Measurements from ENCODE around the gene ZFPL1.

The ZFPL1 gene

GRCh38 chr11:65129649-65130441, 45.8 kb downstream of the ZFPL1 start:
- Mint-ChIP-seq H3K4me1 (ENCODE audit: low read depth) (peaks cover 21% of the 10 kb centered on the region), H3K27me3 (no peaks in the 10 kb centered on the region), H3K27ac (no peak overlapping the region), H3K36me3 (ENCODE audit: low read depth) (peaks cover 100% of the 10 kb centered on the region), H3K4me3 (no peak overlapping the region), H3K9me3 (no peaks in the 10 kb centered on the region)
- intact Hi-C loops (cut with micrococcal nuclease): no loop called here

- Mint-ChIP-seq H3K9me3 (no peaks in the 10 kb centered on the region), H3K4me1 (ENCODE audit: low read depth) (peaks cover 23% of the 10 kb centered on the region), H3K27me3 (no peaks in the 10 kb centered on the region), H3K4me3 (no peak overlapping the region), H3K27ac (no peak overlapping the region), H3K36me3 (ENCODE audit: low read depth) (peaks cover 95% of the 10 kb centered on the region)
- intact Hi-C loops (cut with micrococcal nuclease): no loop called here
Measured at GRCh38 chr11:65130631-65131416, 46.8 kb downstream of the ZFPL1 start.

GRCh38 chr11:65131417-65131776, 47.4 kb downstream of the ZFPL1 start:
- H3K27me3 Mint-ChIP-seq: no peaks in the 10 kb centered on the region
- no peak overlapping the region for H3K27ac Mint-ChIP-seq
- H3K4me1 Mint-ChIP-seq (ENCODE audit: low read depth): peaks cover 29% of the 10 kb centered on the region
- no peak overlapping the region for H3K4me3 Mint-ChIP-seq
- intact Hi-C loops (cut with micrococcal nuclease): no loop called here
- no peaks in the 10 kb centered on the region for H3K9me3 Mint-ChIP-seq
- peaks cover 89% of the 10 kb centered on the region for H3K36me3 Mint-ChIP-seq (ENCODE audit: low read depth)

- H3K36me3 Mint-ChIP-seq (ENCODE audit: low read depth): peaks cover 84% of the 10 kb centered on the region
- no peaks in the 10 kb centered on the region for H3K9me3 Mint-ChIP-seq
- H3K4me1 Mint-ChIP-seq (ENCODE audit: low read depth): peaks cover 32% of the 10 kb centered on the region
- no peak overlapping the region for H3K27ac Mint-ChIP-seq
- no peak overlapping the region for H3K4me3 Mint-ChIP-seq
- intact Hi-C loops (cut with micrococcal nuclease): no loop called here
- no peaks in the 10 kb centered on the region for H3K27me3 Mint-ChIP-seq
Measured at GRCh38 chr11:65131895-65132237, 47.8 kb downstream of the ZFPL1 start.

- Mint-ChIP-seq H3K36me3 (ENCODE audit: low read depth) (peaks cover 79% of the 10 kb centered on the region), H3K9me3 (no peaks in the 10 kb centered on the region), H3K27me3 (no peaks in the 10 kb centered on the region), H3K4me3 (peak overlapping the region; percentile 89), H3K4me1 (ENCODE audit: low read depth) (peaks cover 32% of the 10 kb centered on the region), H3K27ac (peak overlapping the region; percentile 99)
- intact Hi-C loops (cut with micrococcal nuclease): no loop called here
Measured at GRCh38 chr11:65132238-65132987, 48.4 kb downstream of the ZFPL1 start.

GRCh38 chr11:65132988-65133700, 49.1 kb downstream of the ZFPL1 start:
- intact Hi-C loops (cut with micrococcal nuclease): no loop called here
- H3K4me1 Mint-ChIP-seq (ENCODE audit: low read depth): peaks cover 32% of the 10 kb centered on the region
- no peaks in the 10 kb centered on the region for H3K9me3 Mint-ChIP-seq
- peak overlapping the region; percentile 89 for H3K4me3 Mint-ChIP-seq
- H3K27me3 Mint-ChIP-seq: no peaks in the 10 kb centered on the region
- H3K36me3 Mint-ChIP-seq (ENCODE audit: low read depth): peaks cover 72% of the 10 kb centered on the region
- peak overlapping the region; percentile 99 for H3K27ac Mint-ChIP-seq

GRCh38 chr11:65133724-65134123, 49.7 kb downstream of the ZFPL1 start:
- peaks cover 66% of the 10 kb centered on the region for H3K36me3 Mint-ChIP-seq (ENCODE audit: low read depth)
- H3K4me1 Mint-ChIP-seq (ENCODE audit: low read depth): peaks cover 32% of the 10 kb centered on the region
- peak overlapping the region; percentile 89 for H3K4me3 Mint-ChIP-seq

GRCh38 chr11:65134240-65134951, 50.4 kb downstream of the ZFPL1 start, which contains the start of gene SYVN1:
TSS of gene SYVN1 (minus strand) at chr11:65134519. CDS start at chr11:65133601, 918 bp downstream.
- Mint-ChIP-seq H3K36me3 (ENCODE audit: low read depth) (peaks cover 59% of the 10 kb centered on the region), H3K27me3 (no peaks in the 10 kb centered on the region), H3K4me3 (peak within 1 kb of the TSS; percentile 89), H3K4me1 (ENCODE audit: low read depth) (peaks cover 32% of the 10 kb centered on the region), H3K27ac (peak within 1 kb of the TSS; percentile 99), H3K9me3 (no peaks in the 10 kb centered on the region)
- intact Hi-C loops (cut with micrococcal nuclease): loop anchor here (1.0 to 2.0 kb wide), 2 partner anchors 16 to 47 kb away; partner anchors contain the start of gene CAPN1

More at GRCh38 chr11:65133724-65134123, 49.7 kb downstream of the ZFPL1 start:
- H3K27ac Mint-ChIP-seq: peak overlapping the region; percentile 99
- no peaks in the 10 kb centered on the region for H3K27me3 Mint-ChIP-seq
- H3K9me3 Mint-ChIP-seq: no peaks in the 10 kb centered on the region
- intact Hi-C loops (cut with micrococcal nuclease): loop anchor here (1.0 to 2.0 kb wide), 2 partner anchors 17 to 48 kb away; partner anchors contain the start of gene CAPN1

GRCh38 chr11:65134952-65135632, 51.1 kb downstream of the ZFPL1 start:
- intact Hi-C loops (cut with micrococcal nuclease): loop anchor here (1.0 to 2.0 kb wide), 2 partner anchors 16 to 46 kb away; partner anchors contain the start of gene CAPN1
- peak overlapping the region; percentile 89 for H3K4me3 Mint-ChIP-seq
- peak overlapping the region; percentile 99 for H3K27ac Mint-ChIP-seq
- H3K4me1 Mint-ChIP-seq (ENCODE audit: low read depth): peaks cover 32% of the 10 kb centered on the region
- H3K36me3 Mint-ChIP-seq (ENCODE audit: low read depth): peaks cover 52% of the 10 kb centered on the region
- H3K9me3 Mint-ChIP-seq: no peaks in the 10 kb centered on the region
- H3K27me3 Mint-ChIP-seq: no peaks in the 10 kb centered on the region

- peaks cover 46% of the 10 kb centered on the region for H3K36me3 Mint-ChIP-seq (ENCODE audit: low read depth)
- H3K9me3 Mint-ChIP-seq: no peaks in the 10 kb centered on the region
- peak overlapping the region; percentile 99 for H3K27ac Mint-ChIP-seq
- no peaks in the 10 kb centered on the region for H3K27me3 Mint-ChIP-seq
- H3K4me1 Mint-ChIP-seq (ENCODE audit: low read depth): peaks cover 32% of the 10 kb centered on the region
- intact Hi-C loops (cut with micrococcal nuclease): loop anchor here (2.0 kb wide), 1 partner anchor 15 kb away; no protein-coding TSS in a partner anchor
- H3K4me3 Mint-ChIP-seq: peak overlapping the region; percentile 89
Measured at GRCh38 chr11:65135633-65136145, 51.7 kb downstream of the ZFPL1 start.

- intact Hi-C loops (cut with micrococcal nuclease): no loop called here
- Mint-ChIP-seq H3K9me3 (no peaks in the 10 kb centered on the region), H3K4me1 (ENCODE audit: low read depth) (peaks cover 32% of the 10 kb centered on the region), H3K36me3 (ENCODE audit: low read depth) (peaks cover 37% of the 10 kb centered on the region), H3K4me3 (no peak overlapping the region), H3K27ac (no peak overlapping the region), H3K27me3 (peaks cover 3% of the 10 kb centered on the region)
Measured at GRCh38 chr11:65136515-65137096, 52.6 kb downstream of the ZFPL1 start.

Data from dendritic cell treated with granulocyte-macrophage colony-stimulating factor and Interleukin-4, amounts not matched to agents 40 ng/mL and 50 ng/mL, for 4 days (primary cell).